Upper lobe of left lung (tissue), 4 donors: Measurements from ENCODE around the gene ACER2.

Experiments used
- EP300 ChIP-seq, 4 donors: sonication (generic); formaldehyde crosslinking; IDR thresholded peaks; one replicate each; pipeline ENCODE4 v1.5.1; 2017; ENCODE audit warnings: antibody characterized with exemption in 4 of 4, control low read depth in 2 of 4
- POLR2A ChIP-seq, 4 donors: fragments of 450-650 bp; IDR thresholded peaks; one replicate each; pipeline ENCODE4 v1.5.1; 2016 to 2017; ENCODE audit warnings: antibody characterized with exemption in 4 of 4, mild to moderate bottlenecking in 2 of 4
- POLR2AphosphoS5 ChIP-seq, 2 donors: sonication (generic); formaldehyde crosslinking; IDR thresholded peaks; one replicate each; pipeline ENCODE4 v1.5.1; 2017; ENCODE audit warnings: antibody characterized with exemption in 2 of 2

DNA sequence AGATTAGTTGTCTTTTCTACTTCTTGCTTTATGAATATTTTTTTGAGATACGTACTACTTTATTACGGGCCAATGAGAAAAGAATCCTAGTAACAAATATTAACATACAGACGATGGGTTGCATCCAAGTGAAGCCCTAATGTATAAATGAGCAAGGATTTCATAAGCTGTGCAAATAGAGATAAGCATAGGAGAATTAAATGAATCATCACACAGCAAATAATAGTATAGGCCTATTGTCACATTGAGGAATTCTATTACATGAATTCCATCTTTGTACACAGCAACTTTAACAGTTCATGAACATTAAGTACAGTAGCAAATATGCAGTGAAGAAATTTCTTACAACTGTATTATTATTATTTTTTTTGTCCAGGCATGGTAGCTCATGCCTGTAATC, 78.0 kb downstream of the ACER2 start:
- no peak for TF ChIP-seq POLR2A (IDR thresholded peaks at IDR 0.05)
- no peak for TF ChIP-seq POLR2AphosphoS5 (IDR thresholded peaks at IDR 0.05)
- TF ChIP-seq EP300 (IDR thresholded peaks at IDR 0.05), result no peak
